H7 (cell line): ENCODE results near the gene MYRIP. TPM values are rescaled to one million over a fixed set of nuclear protein-coding genes. Genes with fewer than 3 reads are reported as not detected.
A peak's percentile ranks its signal among the peaks of the same experiment; 100 is the strongest.
"Not testable (repeated sequence)": the region's sequence is repeated elsewhere in the genome, so short reads cannot be mapped to it uniquely, and the experiment has no call there.

Experiments used
- DNase-seq: peaks from one replicate; pipeline ENCODE4 v3.0.0; 2012
- H3K27me3 ChIP-seq: 2 replicates; pipeline ENCODE4 v1.6.0; 2011; ENCODE audit warnings: mild to moderate bottlenecking, low read length; ENCODE audit not compliant: control insufficient read depth, insufficient read depth
- H3K36me3 ChIP-seq: replicated peaks from 2 replicates; pipeline ENCODE4 v1.5.1; 2011; ENCODE audit warnings: low read length; ENCODE audit not compliant: control insufficient read depth, insufficient read depth
- H3K4me3 ChIP-seq: 2 replicates; pipeline ENCODE4 v1.5.1; 2011; ENCODE audit warnings: low read depth, mild to moderate bottlenecking, control low read depth, low read length, moderate library complexity; ENCODE audit not compliant: insufficient read depth
- total RNA-seq: library from RNA; depleted of rRNA; stranded (reverse); fragments of >200 nt; shearing (Covaris generic); gene quantifications from 2 replicates; pipeline ENCODE4 v1.2.3, GENCODE V29; 2014

Gene MYRIP
- total RNA-seq, 1 experiment from 2014 or later = 7.8 TPM

- no peak for DNase-seq
- Histone ChIP-seq H3K27me3 (no peaks in the 10 kb centered on the region), H3K36me3 (no peaks in the 10 kb centered on the region), H3K4me3 (no peak overlapping the region)
Observed at GRCh38 chr3:40070816-40071215, 261.4 kb downstream of the MYRIP start.

DNA sequence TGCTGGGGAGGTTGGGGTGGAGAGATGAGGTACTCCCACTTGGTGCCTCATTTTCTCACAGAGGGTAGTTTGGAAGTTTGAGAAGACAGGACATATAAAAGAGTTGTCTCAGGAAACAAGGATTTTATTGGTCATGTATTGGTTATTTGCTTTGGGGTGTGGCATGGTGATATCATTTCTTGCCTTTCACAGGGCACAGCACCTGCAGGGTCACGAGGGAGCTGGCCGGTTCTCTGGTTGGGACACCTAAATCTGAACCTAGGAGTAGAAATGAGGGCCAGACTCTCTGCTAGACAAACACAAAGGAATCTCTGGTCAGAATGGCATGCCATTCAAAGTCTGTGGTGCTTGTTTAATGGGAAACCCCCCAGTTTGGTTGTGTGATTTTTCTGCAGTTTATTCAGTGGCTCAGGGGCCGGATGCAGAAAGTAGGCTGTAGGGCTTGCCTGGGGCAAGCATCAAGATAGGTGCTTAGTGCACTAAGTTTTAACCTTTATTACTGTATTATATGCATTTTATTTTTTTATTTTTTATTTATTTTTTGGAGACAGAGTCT is 262.4 kb downstream of the MYRIP start:
- H3K4me3 ChIP-seq = no peak overlapping the region

DNA sequence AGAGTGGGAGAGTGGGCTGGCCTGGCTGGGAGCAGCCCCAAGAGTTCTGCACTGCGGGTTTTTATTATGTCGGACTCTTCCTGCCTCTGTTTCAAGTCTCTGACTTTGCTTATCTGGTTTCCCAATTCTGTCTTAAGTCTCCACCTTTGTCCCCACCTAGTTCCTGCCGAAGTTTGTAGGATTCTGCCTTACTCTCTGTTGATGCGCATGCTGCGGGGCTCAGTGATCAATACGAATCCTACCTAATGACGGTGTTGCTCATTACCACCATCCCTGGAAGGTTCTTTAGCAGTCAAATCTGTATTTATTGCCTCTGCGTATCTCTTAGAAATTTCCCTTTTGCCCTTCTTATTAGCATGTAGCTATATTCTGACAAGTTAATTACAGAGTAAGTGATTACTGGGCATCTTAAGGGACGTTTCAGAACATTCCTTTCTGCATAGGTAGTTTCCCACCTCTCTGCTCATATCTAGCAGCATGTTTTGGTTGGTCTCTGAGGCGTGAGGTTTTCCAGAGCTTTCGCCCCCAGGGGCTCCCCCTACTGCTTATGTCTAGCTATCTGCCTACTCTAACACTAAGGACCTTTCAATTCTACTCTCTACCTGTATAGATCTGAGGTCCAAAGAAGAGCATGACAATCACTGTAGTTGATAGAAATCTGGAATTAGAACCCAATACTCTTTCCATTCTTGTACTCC is 264.1 kb downstream of the MYRIP start:
- no peak overlapping the region for H3K4me3 ChIP-seq
- H3K27me3 ChIP-seq = no peaks in the 10 kb centered on the region
- DNase-seq = peak; percentile 55
- no peaks in the 10 kb centered on the region for H3K36me3 ChIP-seq

More for the DNA sequence above, 262.4 kb downstream of the MYRIP start:
- DNase-seq = no peak
- Histone ChIP-seq H3K27me3 (no peaks in the 10 kb centered on the region), H3K36me3 (no peaks in the 10 kb centered on the region)

DNA sequence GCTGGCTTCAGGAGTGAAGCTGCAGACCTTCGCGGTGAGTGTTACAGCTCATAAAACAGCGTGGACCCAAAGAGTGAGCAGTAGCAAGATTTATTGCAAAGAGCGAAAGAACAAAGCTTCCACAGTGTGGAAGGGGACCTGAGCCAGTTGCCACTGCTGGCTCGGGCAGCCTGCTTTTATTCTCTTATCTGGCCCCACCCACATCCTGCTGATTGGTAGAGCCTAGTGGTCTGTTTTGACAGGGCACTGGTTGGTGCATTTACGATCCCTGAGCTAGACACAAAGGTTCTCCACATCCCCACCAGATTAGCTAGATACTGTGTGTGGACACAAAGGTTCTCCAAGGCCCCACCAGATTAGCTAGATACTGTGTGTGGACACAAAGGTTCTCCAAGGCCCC is 267.7 kb downstream of the MYRIP start:
- H3K27me3 ChIP-seq, H3K4me3 ChIP-seq, DNase-seq, H3K36me3 ChIP-seq: not testable (repeated sequence)

- not testable (repeated sequence) for H3K4me3 ChIP-seq, H3K36me3 ChIP-seq, DNase-seq, H3K27me3 ChIP-seq
Observed at GRCh38 chr3:40077828-40078492, 268.6 kb downstream of the MYRIP start.

DNA sequence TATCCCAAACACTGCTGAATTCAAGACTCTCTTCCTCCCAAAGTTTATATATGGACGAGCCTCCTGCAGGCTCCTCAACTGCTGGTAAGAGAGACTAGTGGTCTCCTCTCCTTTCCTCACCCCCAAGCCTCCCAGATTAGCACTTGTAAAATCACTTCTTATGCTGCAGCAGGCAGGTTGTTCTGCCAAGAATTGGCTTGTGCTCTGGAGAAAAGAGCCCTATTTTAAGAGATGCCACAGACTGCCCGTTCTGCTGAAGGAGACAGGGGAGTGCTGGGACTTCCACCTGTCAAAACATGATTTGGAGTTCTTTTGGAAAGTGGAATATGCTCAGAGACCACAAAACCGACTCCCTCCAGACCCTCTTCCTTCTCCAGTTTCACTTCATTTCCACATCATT is 269.2 kb downstream of the MYRIP start:
- no peaks in the 10 kb centered on the region for H3K36me3 ChIP-seq
- no peak for DNase-seq
- no peak overlapping the region for H3K4me3 ChIP-seq
- no peaks in the 10 kb centered on the region for H3K27me3 ChIP-seq

GRCh38 chr3:40079203-40079846 is 269.9 kb downstream of the MYRIP start:
- H3K4me3 ChIP-seq = no peak overlapping the region
- DNase-seq = no peak
- no peaks in the 10 kb centered on the region for H3K27me3 ChIP-seq
- no peaks in the 10 kb centered on the region for H3K36me3 ChIP-seq

GRCh38 chr3:40079847-40080240 is 270.4 kb downstream of the MYRIP start:
- H3K4me3 ChIP-seq = no peak overlapping the region
- DNase-seq = no peak
- no peaks in the 10 kb centered on the region for H3K36me3 ChIP-seq
- H3K27me3 ChIP-seq = no peaks in the 10 kb centered on the region

DNA sequence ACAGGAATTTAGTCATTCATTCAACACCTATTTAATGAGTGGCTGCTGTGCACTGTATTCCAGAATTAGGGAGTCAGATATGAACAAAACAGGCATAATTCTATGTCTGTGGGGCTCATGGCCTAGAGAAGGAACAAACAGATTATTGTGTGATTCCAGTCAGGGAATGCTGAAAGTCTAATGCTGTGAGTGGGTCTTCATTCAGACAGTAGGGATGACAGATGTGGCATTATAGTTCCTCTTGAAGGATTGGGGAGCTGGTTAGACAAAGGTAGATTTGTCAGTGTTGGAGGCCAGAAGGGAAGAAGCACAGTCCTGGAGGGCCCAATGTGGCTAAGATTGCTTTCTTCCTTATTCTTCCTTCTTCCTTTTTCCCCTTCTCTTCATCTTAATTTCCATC is 273.7 kb downstream of the MYRIP start:
- DNase-seq = no peak
- no peaks in the 10 kb centered on the region for H3K36me3 ChIP-seq
- H3K27me3 ChIP-seq = no peaks in the 10 kb centered on the region
- no peak overlapping the region for H3K4me3 ChIP-seq

GRCh38 chr3:40084424-40084823 is 275.0 kb downstream of the MYRIP start:
- not testable (repeated sequence) for DNase-seq, H3K4me3 ChIP-seq, H3K36me3 ChIP-seq, H3K27me3 ChIP-seq

DNA sequence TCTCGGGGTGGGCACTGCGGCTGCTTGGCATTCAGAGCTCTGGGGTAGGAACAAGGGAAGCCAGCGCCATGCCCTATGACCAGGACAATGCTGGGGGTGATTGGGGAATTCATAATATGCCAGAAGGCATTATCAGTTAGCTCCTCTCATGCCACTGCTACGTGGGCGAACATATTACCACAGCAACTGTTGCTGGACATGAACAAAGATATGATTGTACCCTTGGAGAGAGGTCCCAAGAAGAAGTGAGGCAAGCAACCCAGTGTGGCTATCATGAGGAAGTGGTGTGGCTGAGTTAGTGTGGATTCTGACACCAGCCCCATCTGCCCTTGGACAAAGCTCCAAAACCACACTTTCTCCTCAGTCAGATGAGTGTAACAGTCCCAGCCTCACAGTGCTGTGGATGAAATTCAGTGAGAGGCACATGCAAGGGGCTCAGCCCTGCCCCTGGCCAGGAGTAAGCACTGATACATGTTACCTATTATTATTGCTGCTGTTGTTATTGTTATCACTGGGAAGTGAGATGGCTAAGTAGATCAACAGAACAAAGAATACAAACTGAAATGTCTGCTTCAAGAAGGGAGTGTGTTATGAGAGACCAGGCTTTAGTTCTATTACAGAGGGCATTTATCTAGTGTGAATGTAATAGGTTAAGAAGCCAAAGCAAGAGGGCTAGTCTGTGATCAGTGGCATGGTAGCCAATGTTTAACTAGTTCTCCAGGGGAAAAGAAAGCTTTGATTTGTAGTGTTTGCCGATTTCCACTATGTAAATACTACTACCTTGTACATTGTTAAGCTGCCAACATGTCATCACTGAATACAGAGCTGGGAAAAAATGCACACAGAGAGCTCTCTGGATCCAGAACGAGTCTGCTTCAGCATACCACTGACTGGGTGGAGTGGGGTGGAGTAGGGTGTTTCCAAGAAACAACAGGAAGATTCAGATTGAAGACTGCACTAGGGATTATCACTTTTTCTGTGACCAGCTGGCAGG is 277.8 kb downstream of the MYRIP start:
- no peaks in the 10 kb centered on the region for H3K36me3 ChIP-seq
- DNase-seq = no peak
- no peak overlapping the region for H3K4me3 ChIP-seq
- no peaks in the 10 kb centered on the region for H3K27me3 ChIP-seq

DNA sequence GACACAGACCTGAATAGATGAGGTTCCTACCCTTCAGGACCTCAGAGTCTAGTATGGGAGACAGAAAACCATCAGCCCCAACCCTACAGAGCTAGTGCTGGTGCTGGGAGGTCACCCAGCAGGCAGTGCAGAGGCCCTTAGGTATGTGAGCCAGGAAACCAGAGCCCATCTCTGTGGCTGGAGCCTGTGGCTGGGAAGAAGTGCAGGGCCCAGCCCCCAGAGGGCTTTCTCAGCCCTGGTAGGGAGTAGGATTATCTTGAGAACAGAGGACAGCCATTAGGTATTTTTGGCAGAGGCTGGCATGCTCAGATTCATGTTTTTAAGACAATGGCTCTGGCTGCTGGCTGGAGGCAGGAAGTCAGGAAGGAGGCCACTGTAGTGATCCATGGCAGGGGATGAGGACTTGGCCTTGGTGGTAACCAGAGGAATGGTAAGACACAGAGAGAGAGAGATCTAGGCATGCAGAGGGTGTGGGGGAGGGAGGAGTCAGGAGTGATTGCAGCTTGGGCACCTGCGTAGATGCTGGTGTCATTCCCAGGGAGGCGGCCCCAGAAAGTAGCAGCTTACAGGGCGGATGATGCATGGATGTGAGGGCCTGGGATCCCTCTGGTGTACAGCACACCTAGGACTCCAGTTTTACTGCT is 279.2 kb downstream of the MYRIP start:
- H3K27me3 ChIP-seq = no peaks in the 10 kb centered on the region

DNA sequence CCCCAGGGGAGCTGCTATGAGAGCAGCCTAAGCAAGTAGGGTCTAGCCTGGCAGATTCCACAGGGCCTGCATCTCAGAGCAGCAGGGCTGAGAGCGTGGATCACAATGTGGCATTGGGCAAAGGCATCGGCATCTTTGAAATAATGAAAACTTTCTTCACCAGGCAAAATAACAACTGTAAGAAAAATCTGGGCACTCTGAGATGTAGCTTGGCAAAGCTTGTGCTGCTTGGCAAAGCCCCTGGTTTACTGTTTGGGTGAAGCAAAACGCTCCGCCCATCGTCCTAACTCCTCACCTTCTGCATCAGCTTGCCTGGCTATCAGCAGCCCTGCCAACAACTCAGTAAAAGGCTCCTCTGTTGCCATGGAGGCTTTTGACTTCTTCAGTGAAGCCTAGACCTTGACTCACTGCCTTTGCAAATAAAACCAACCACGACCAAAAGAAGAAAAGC is 287.3 kb downstream of the MYRIP start:
- H3K36me3 ChIP-seq = no peaks in the 10 kb centered on the region
- no peaks in the 10 kb centered on the region for H3K27me3 ChIP-seq
- H3K4me3 ChIP-seq = no peak overlapping the region
- no peak for DNase-seq

More for the DNA sequence above, 279.2 kb downstream of the MYRIP start:
- H3K4me3 ChIP-seq = no peak overlapping the region
- DNase-seq = no peak
- H3K36me3 ChIP-seq = no peaks in the 10 kb centered on the region
